EL (cell line): ENCODE results near the gene TNKS2.
"Not testable (repeated sequence)": the region's sequence is repeated elsewhere in the genome, so short reads cannot be mapped to it uniquely, and the experiment has no call there.

Experiments used
- DNase-seq: peaks from one replicate; pipeline ENCODE4 v3.0.0-alpha.2; 2016

Gene TNKS2

GRCh38 chr10:91797874-91798648 is at the start of gene TNKS2:
Gene TNKS2 (plus strand): TSS chr10:91798426. CDS start chr10:91798691, 265 bp downstream.
- DNase-seq: peak; percentile 94

- not testable (repeated sequence) for DNase-seq
Measured at GRCh38 chr10:91749592-91749991, 48.6 kb upstream of the TNKS2 start.

- DNase-seq: peak; percentile 85
Measured at GRCh38 chr10:91756286-91756685, 41.9 kb upstream of the TNKS2 start.

- peak; percentile 50 for DNase-seq
Measured at GRCh38 chr10:91758303-91759146, 39.7 kb upstream of the TNKS2 start.

- peak; percentile 10 for DNase-seq
Measured at GRCh38 chr10:91759581-91759986, 38.6 kb upstream of the TNKS2 start.

- DNase-seq: no peak
Measured at GRCh38 chr10:91761721-91762120, 36.5 kb upstream of the TNKS2 start.

- no peak for DNase-seq
Measured at GRCh38 chr10:91762878-91763277, 35.3 kb upstream of the TNKS2 start.

- DNase-seq: no peak
Measured at GRCh38 chr10:91766676-91767075, 31.6 kb upstream of the TNKS2 start.

GRCh38 chr10:91768123-91768522 is 30.1 kb upstream of the TNKS2 start:
- peak; percentile 6 for DNase-seq

- no peak for DNase-seq
Measured at GRCh38 chr10:91771907-91772306, 26.3 kb upstream of the TNKS2 start.

- no peak for DNase-seq
Measured at GRCh38 chr10:91772461-91772860, 25.8 kb upstream of the TNKS2 start.

- DNase-seq: no peak
Measured at GRCh38 chr10:91772869-91773268, 25.4 kb upstream of the TNKS2 start.

GRCh38 chr10:91774571-91774970 is 23.7 kb upstream of the TNKS2 start:
- no peak for DNase-seq

GRCh38 chr10:91775731-91776130 is 22.5 kb upstream of the TNKS2 start:
- no peak for DNase-seq

- DNase-seq: no peak
Measured at GRCh38 chr10:91776266-91776665, 22.0 kb upstream of the TNKS2 start.

- no peak for DNase-seq
Measured at GRCh38 chr10:91778485-91778884, 19.7 kb upstream of the TNKS2 start.

- DNase-seq: peak; percentile 33
Measured at GRCh38 chr10:91779011-91779605, 19.1 kb upstream of the TNKS2 start.

- DNase-seq: no peak
Measured at GRCh38 chr10:91782539-91782938, 15.7 kb upstream of the TNKS2 start.

GRCh38 chr10:91785830-91786229 is 12.4 kb upstream of the TNKS2 start:
- DNase-seq: no peak

- no peak for DNase-seq
Measured at GRCh38 chr10:91787258-91787657, 11.0 kb upstream of the TNKS2 start.

GRCh38 chr10:91787810-91788209 is 10.4 kb upstream of the TNKS2 start:
- no peak for DNase-seq

- DNase-seq: no peak
Measured at GRCh38 chr10:91788527-91788926, 9.7 kb upstream of the TNKS2 start.

- no peak for DNase-seq
Measured at GRCh38 chr10:91796331-91797047, 1.7 kb upstream of the TNKS2 start.
